T-helper 1 cell treated with Interleukin-12 subunit alpha and Interleukin-12 subunit beta and Interleukin-4 antibody, amounts not matched to agents 30 ng/mL and 1 ng/mL, for 36 hours (primary cell): Measurements from ENCODE around the gene POLR1H. TPM values are rescaled to one million over a fixed set of nuclear protein-coding genes. Genes with fewer than 3 reads are reported as not detected.

ENCODE experiments used
- intact Hi-C: fragments of 100-400 bp; cut with micrococcal nuclease; formaldehyde crosslinking; loops from one replicate; pipeline ENCODE4 v1.15.1; 2024
- total RNA-seq: library from RNA; stranded (reverse); gene quantifications from 2 replicates; pipeline ENCODE4 v1.2.3, GENCODE V29; 2022

The POLR1H gene
- total RNA-seq, 1 donor from 2014 or later: 68.2 TPM

- intact Hi-C loops: loop anchor here (1.0 to 5.0 kb wide), 4 partner anchors 41 to 340 kb away; partner anchors contain the start of gene HLA-F
Observed at GRCh38 chr6:30061858-30062458, 893 bp downstream of the POLR1H start.

- intact Hi-C loops: loop anchor here (5.0 kb wide), 1 partner anchor 340 kb away; the partner anchor contains the start of gene HLA-F
Observed at GRCh38 chr6:30062471-30063178, 1.6 kb downstream of the POLR1H start.

- intact Hi-C loops: loop anchor here (5.0 kb wide), 1 partner anchor 341 kb away; the partner anchor contains the start of gene HLA-F
Observed at GRCh38 chr6:30063315-30063714, 2.2 kb downstream of the POLR1H start.

- intact Hi-C loops: loop anchor here (1.0 to 5.0 kb wide), 14 partner anchors 65 to 1336 kb away; partner anchors contain the start of genes ABCF1, GNL1, HLA-A and MICA
Observed at GRCh38 chr6:30066082-30066481, 5.0 kb downstream of the POLR1H start.

GRCh38 chr6:30066577-30067459 lies 5.8 kb downstream of the POLR1H start, which contains the start of gene PPP1R11:
Gene PPP1R11, plus strand, starts transcription at chr6:30067198. Its CDS starts 213 bp downstream, at chr6:30067411.
- intact Hi-C loops: loop anchor here (1.0 to 5.0 kb wide), 17 partner anchors 64 to 1335 kb away; partner anchors contain the start of genes ABCF1, GNL1, HLA-A and MICA

- intact Hi-C loops: loop anchor here (1.0 to 5.0 kb wide), 12 partner anchors 63 to 1335 kb away; partner anchors contain the start of genes ABCF1, MICA, RPP21 and TCF19
Observed at GRCh38 chr6:30067460-30068139, 6.5 kb downstream of the POLR1H start.

- intact Hi-C loops: no loop called here
Observed at GRCh38 chr6:30071081-30071818, 10.2 kb downstream of the POLR1H start.

- intact Hi-C loops: no loop called here
Observed at GRCh38 chr6:30071858-30072257, 10.8 kb downstream of the POLR1H start.

GRCh38 chr6:30073489-30074235 lies 12.6 kb downstream of the POLR1H start:
- intact Hi-C loops: no loop called here

GRCh38 chr6:30074331-30075093 lies 13.4 kb downstream of the POLR1H start:
- intact Hi-C loops: no loop called here

- intact Hi-C loops: no loop called here
Observed at GRCh38 chr6:30075094-30075789, 14.2 kb downstream of the POLR1H start, which contains the start of gene RNF39. Gene RNF39, minus strand, starts transcription at chr6:30075769. Its CDS starts 184 bp downstream, at chr6:30075585.

GRCh38 chr6:30075790-30076732 lies 15.0 kb downstream of the POLR1H start:
- intact Hi-C loops: no loop called here

GRCh38 chr6:30077218-30077617 lies 16.2 kb downstream of the POLR1H start:
- intact Hi-C loops: no loop called here

GRCh38 chr6:30087876-30088275 lies 26.8 kb downstream of the POLR1H start:
- intact Hi-C loops: no loop called here

- intact Hi-C loops: no loop called here
Observed at GRCh38 chr6:30091577-30092381, 30.7 kb downstream of the POLR1H start.
